T-helper 2 cell treated with Interferon-gamma antibody and Interleukin-4, amounts not matched to agents 5 μg/mL and 100 μg/mL, for 36 hours (primary cell): ENCODE measurements around the gene QPCT.

Experiments
- DNase-seq: peaks from one replicate; pipeline ENCODE4 v3.0.0; 2021; ENCODE audit warnings: low spot score
- H3K27ac Mint-ChIP-seq: one replicate; pipeline ENCODE4 v1.8.0; 2021; ENCODE audit warnings: mild to moderate bottlenecking, mixed read lengths
- H3K27me3 Mint-ChIP-seq: one replicate; pipeline ENCODE4 v1.8.0; 2021; ENCODE audit warnings: low read depth, mixed read lengths
- H3K36me3 Mint-ChIP-seq: one replicate; pipeline ENCODE4 v1.8.0; 2021; ENCODE audit warnings: low read depth, mixed read lengths
- H3K4me1 Mint-ChIP-seq: one replicate; pipeline ENCODE4 v1.8.0; 2021; ENCODE audit warnings: low read depth, mixed read lengths
- H3K4me3 Mint-ChIP-seq: one replicate; pipeline ENCODE4 v1.8.0; 2022; ENCODE audit warnings: mild to moderate bottlenecking, moderate library complexity, mixed read lengths
- H3K9me3 Mint-ChIP-seq: one replicate; pipeline ENCODE4 v1.8.0; 2021; ENCODE audit warnings: mixed read lengths

Gene QPCT

DNA sequence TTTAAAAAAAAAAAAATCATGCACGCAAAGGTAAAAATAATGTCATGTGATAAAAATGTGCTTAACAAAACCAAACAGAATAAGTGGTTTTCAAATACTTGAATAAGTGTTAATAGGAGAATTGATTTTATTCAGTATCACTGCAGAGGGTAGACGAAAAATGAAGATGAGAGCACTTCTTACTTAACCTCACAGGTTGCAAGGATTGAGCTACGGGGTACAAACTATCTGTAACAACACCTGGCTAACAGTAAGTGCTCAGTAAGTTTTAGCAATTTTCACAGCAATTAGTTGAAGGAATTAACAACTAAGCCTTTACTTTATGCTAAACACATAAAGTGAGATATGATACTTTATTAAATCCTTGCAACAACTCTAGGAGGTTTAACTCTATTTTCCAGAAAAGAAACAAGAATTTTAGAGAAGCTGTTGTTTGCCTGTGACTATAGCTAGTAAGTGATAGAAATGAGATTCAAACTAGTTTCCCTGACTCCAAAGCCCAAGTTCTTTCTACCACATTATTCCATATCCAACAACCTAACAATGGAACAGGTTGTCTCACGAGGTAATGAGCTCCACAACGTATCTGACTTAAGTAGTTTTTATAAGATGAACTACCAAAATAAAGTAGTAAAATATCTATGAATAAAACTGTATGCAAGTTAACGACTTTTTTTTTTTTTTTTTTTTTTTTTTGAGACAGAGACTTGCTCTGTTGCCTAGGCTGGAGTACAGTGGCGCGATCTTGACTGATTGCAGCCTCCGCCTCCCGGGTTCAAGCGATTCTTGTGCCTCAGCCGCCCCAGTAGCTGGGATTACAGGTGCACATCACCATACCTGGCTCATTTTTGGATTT, 24.4 kb upstream of the QPCT start:
- no peaks in the 10 kb centered on the region for H3K9me3 Mint-ChIP-seq
- no peak overlapping the region for H3K4me3 Mint-ChIP-seq
- no peak overlapping the region for H3K27ac Mint-ChIP-seq
- H3K27me3 Mint-ChIP-seq = peaks cover 22% of the 10 kb centered on the region
- peaks cover 39% of the 10 kb centered on the region for H3K4me1 Mint-ChIP-seq
- no peak for DNase-seq
- H3K36me3 Mint-ChIP-seq = peaks cover 10% of the 10 kb centered on the region

DNA sequence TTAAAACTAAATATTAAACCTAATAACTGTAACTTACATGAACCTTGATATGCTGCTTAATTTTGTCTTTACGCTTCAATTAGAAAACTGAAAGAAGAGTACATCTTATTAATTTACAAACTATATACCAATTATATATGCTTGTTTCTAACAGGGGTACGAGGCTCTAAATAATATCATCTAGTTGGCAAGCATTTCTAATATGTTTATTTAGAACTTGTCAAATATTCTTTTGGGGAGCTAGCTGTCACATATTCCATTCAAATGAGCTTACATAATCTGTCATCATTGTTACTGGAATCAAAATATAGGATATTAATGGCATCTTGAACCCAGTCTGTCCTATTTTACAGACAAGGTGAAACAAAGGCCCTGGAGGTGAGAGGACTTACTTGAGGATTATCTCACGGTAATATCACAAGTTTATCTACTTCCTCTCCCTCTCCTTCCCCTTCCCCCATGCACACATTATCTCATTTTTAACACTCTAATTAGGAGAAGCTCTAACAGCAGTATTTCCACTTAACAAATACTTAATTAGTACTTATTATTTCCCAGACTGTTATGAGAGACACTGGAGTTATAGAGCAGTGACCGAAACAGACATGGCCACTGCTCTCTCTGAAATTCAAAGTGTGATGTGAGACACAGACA, 23.3 kb upstream of the QPCT start:
- Mint-ChIP-seq H3K27ac (no peak overlapping the region), H3K27me3 (peaks cover 31% of the 10 kb centered on the region), H3K4me3 (no peak overlapping the region), H3K9me3 (no peaks in the 10 kb centered on the region), H3K4me1 (peaks cover 43% of the 10 kb centered on the region), H3K36me3 (peaks cover 10% of the 10 kb centered on the region)
- DNase-seq = no peak

DNA sequence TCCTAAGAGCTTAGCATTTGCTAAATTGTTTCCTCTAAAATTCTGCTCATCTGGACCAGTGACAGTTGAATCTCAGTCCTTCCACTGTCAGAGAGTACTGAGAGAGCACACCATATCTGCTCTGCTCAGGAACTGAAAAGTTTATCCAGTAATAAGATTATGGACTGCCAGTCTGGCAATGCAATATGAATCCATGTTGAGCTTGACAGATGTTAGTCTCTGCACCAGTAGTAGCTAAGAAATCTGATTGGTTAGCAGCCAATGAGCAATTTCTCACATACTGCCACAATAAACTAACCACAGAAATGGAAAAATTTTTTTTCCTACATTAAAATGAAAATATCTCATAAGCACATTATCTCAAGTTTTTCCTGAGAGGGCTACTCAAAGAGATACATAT, 22.1 kb upstream of the QPCT start:
- Mint-ChIP-seq H3K27ac (no peak overlapping the region), H3K9me3 (no peaks in the 10 kb centered on the region), H3K27me3 (peaks cover 43% of the 10 kb centered on the region), H3K4me3 (no peak overlapping the region), H3K4me1 (peaks cover 42% of the 10 kb centered on the region), H3K36me3 (peaks cover 10% of the 10 kb centered on the region)
- no peak for DNase-seq

DNA sequence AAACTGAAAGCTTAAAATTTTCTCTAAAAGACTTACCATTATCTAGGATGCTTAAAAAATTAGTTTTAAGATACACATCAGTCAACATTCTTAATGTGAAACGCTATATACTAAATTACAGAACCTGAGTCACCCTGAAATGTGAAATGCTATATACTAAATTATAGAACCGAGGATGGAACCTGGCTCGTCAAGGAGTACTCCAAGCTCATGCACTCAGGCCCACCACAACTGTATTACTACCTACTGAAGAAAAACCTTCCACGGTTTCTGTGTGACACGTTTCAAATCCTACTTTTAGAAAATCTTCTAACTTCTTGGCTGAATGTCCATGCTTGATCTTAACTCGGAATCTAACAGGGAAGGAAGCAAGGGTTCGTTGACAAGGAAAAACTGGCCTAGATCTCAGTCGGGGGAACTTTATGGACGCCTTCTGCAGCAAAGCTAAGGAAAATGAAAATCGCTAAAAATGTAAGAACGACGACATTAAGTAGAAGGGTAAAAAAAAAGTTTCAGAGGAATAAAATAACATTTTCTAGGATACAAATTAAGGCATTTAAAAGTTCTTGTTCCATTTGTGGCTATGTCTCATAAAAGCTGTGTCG, 21.2 kb upstream of the QPCT start:
- no peak for DNase-seq
- H3K27ac Mint-ChIP-seq = peak overlapping the region; percentile 84
- H3K9me3 Mint-ChIP-seq = no peaks in the 10 kb centered on the region
- H3K4me3 Mint-ChIP-seq = peak overlapping the region; percentile 95
- peaks cover 7% of the 10 kb centered on the region for H3K36me3 Mint-ChIP-seq
- peaks cover 34% of the 10 kb centered on the region for H3K4me1 Mint-ChIP-seq
- H3K27me3 Mint-ChIP-seq = peaks cover 51% of the 10 kb centered on the region

DNA sequence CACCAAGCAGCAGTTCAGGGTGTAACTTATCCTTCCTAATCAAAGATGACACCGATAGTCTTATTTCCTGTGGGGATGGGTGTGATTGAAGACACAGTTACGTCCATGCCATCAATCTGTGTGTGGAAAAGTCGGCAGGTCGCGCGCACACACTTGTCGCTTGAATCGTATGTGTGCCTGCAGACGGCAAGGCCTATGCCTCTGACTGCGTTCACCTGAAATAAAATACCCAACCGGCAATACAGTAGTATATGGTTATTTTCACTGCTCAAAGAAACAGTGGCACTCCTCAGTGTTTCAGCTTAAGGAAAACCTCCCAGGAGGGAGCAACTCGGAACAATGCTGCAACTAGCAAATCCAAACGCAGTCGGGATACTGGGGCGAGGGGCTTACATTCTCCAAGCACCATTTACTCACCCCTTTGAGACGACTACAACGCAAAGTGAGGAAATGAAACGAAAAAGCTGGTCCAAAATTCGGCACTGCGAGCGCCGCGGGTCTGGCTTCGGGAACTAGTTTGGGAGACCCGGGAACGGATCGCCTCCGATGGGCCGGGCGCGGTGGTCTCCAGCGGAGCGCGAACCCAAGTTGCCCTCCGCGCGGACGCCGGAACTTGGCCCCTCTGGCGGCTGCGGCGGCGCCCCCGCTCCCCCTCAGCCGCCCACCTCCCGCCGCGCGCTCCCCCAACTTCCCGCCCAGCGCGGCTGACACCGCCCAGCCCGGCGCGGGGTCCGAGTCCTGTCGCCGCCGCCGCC, 20.5 kb upstream of the QPCT start:
- peaks cover 27% of the 10 kb centered on the region for H3K4me1 Mint-ChIP-seq
- peak overlapping the region; percentile 84 for H3K27ac Mint-ChIP-seq
- peak; percentile 25 for DNase-seq
- peaks cover 53% of the 10 kb centered on the region for H3K27me3 Mint-ChIP-seq
- H3K4me3 Mint-ChIP-seq = peak overlapping the region; percentile 95
- H3K9me3 Mint-ChIP-seq = no peaks in the 10 kb centered on the region
- H3K36me3 Mint-ChIP-seq = peaks cover 7% of the 10 kb centered on the region

DNA sequence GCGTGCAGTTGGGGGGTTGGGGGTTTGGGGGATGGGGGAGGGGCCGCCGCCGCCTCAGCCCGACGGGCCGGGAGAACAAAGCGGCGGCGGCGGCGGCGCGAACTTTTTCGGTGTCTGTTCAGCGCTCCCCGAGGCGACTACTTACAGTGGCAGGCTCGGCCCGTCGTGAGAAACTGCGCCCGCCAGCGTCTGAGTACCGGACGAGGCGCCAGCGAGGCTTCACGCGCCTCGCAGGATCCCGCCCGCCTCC, 20.0 kb upstream of the QPCT start:
- peaks cover 53% of the 10 kb centered on the region for H3K27me3 Mint-ChIP-seq
- H3K36me3 Mint-ChIP-seq = peaks cover 7% of the 10 kb centered on the region
- H3K4me3 Mint-ChIP-seq = peak overlapping the region; percentile 34
- no peak overlapping the region for H3K27ac Mint-ChIP-seq
- no peaks in the 10 kb centered on the region for H3K9me3 Mint-ChIP-seq
- peaks cover 27% of the 10 kb centered on the region for H3K4me1 Mint-ChIP-seq
- DNase-seq = no peak

DNA sequence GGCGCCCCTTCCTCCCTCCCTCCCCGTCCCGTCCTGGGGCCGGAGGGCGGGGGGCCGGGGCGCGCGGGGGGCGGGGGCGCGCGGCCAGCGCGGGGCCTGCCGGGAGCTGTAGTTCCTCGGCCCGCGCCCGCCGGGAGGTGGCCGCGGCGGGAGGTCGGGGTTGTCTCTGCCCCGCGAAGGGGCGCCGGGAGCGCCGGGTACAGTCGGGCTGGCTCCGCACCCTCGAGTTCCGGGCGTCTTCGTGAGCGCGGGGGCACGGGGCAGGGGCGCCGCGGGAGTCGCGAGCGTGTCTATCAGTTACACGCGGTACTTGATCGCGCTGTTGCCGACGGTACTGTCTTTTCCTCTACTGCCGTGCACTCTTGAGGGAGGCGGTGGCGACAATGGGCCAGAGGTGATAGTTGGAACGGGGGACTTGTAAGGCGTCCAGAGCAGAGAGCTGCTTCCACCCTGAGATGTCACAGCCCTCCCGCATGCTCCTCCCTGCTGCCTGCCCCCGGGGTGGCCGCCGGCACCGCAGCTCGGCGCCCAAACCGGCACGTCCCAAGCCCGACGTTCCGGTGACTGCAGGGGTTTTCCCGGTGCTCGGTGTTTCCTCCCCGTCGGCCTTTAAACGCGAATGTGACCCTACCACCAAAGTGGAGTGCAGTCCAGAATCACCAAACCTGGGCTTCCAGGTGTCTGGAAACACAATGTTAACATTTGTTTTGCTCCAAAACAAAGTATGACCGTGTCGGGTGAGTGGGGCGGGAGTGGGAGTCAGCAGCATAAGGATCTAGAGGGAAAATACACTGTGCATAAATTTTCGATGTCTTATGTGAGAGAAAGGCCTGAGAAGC, 19.4 kb upstream of the QPCT start, which contains the start of gene PRKD3:
PRKD3 (minus strand) TSS at position 48 of the 839 bp plus-strand sequence. CDS start 8,309 bp downstream, outside the sequence.
- H3K4me3 Mint-ChIP-seq = peak within 1 kb of the TSS; percentile 95
- H3K4me1 Mint-ChIP-seq = peaks cover 26% of the 10 kb centered on the region
- H3K27ac Mint-ChIP-seq = peak within 1 kb of the TSS; percentile 84
- H3K27me3 Mint-ChIP-seq = peaks cover 53% of the 10 kb centered on the region
- peaks cover 7% of the 10 kb centered on the region for H3K36me3 Mint-ChIP-seq
- DNase-seq = peak; percentile 59
- H3K9me3 Mint-ChIP-seq = no peaks in the 10 kb centered on the region

DNA sequence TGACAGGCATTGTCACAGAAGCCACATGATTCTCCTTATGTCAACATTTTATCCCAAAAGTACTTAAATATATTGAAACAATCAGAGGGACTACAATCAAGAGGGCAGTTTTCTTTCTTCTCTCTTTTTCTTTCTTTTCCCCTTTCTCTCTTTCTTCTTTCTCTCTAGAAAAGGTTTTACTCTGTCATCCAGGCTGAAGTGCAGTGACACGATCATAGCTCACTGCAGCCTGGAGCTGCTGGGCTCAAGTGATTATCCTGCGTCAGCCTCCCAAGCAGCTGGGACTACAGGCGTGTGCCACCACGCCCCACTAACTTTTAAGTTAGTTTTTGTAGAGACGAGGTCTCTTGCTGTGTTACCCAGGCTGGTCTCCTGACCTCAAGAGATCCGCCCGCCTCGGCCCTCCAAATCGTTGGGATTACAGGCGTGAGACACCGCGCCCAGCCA, 18.8 kb upstream of the QPCT start:
- no peak for DNase-seq
- peaks cover 7% of the 10 kb centered on the region for H3K36me3 Mint-ChIP-seq
- H3K4me3 Mint-ChIP-seq = peak overlapping the region; percentile 78
- peaks cover 55% of the 10 kb centered on the region for H3K27me3 Mint-ChIP-seq
- H3K27ac Mint-ChIP-seq = no peak overlapping the region
- peaks cover 26% of the 10 kb centered on the region for H3K4me1 Mint-ChIP-seq
- no peaks in the 10 kb centered on the region for H3K9me3 Mint-ChIP-seq

DNA sequence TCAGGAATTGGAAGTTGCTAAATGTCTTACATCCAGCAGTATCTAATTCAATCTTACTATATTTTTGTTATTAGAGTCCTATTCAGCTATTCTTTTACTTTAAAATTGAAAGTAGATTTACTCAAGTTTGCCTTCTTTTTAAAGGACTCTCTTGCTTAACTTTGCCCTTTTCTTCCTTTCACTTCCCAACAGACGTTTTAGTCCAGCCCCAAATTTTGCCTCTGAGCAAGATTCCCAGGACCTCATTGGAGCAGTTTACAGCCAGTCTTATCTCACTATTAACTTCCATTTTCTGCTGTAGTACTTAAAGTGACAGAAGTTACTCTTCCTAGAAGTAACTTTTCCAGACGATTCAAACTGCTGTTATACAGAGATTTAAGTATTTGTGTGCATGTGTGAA, 18.1 kb upstream of the QPCT start:
- Mint-ChIP-seq H3K4me3 (no peak overlapping the region), H3K36me3 (peaks cover 7% of the 10 kb centered on the region), H3K4me1 (peaks cover 23% of the 10 kb centered on the region)

DNA sequence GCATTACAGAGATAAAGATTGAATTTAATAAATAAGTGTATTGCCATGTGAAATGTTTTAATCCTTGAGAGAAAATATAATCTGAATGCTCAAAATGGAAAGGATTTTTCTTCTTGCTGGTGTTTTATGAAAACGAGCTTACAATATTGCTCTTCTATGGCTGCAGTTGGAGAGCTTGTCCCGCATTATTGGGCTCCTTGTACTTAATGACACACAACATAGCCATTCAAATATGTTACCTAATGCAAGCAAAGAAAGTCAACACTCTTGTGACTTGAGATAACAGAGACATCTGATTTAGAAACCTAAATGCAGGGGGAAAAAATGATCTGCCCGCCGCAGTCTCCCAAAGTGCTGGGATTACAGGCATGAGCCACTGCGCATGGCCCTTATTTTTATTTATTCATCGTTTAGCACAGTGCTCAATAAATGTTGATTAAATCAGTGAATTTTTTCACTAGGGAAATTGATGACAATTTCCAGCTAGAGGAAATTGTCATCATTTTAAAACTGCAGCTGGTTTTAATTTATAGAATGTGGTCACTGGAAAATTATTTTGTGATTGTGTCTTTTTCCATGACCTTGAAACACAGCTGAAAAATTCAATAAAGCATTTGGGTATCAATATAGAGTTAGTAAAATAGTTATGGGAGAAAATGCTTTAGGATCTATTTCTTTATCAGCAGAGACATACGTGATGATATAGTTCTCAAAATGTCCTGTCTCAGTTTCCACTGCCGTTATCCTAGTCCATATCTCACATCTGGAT, 17.4 kb upstream of the QPCT start:
- peaks cover 59% of the 10 kb centered on the region for H3K27me3 Mint-ChIP-seq
- peaks cover 7% of the 10 kb centered on the region for H3K36me3 Mint-ChIP-seq
- H3K4me3 Mint-ChIP-seq = no peak overlapping the region
- H3K4me1 Mint-ChIP-seq = peaks cover 19% of the 10 kb centered on the region
- no peak overlapping the region for H3K27ac Mint-ChIP-seq
- DNase-seq = no peak
- H3K9me3 Mint-ChIP-seq = no peaks in the 10 kb centered on the region

More for the DNA sequence above, 18.1 kb upstream of the QPCT start:
- Mint-ChIP-seq H3K27ac (no peak overlapping the region), H3K9me3 (no peaks in the 10 kb centered on the region), H3K27me3 (peaks cover 60% of the 10 kb centered on the region)
- DNase-seq = no peak

DNA sequence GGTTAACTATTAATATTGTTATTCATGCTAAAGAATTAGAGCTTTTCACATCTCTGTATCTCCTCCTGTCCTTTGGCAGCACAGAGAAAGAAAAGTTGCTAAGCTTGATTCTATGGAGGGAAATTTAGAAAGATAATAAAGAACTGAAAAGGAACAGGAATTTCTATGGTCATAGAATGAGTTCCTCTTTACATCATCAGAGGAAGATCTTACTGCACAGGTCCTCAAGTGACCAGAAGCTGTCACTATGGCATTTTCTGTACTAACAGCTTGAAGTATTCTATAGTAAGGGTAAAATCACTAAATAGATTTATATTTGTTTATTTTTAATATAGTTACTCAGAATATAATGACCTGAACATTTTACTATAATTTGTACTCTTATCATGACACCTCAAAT, 13.7 kb upstream of the QPCT start:
- Mint-ChIP-seq H3K36me3 (no peaks in the 10 kb centered on the region), H3K27me3 (peaks cover 66% of the 10 kb centered on the region), H3K4me1 (peaks cover under 1% of the 10 kb centered on the region), H3K4me3 (no peak overlapping the region), H3K27ac (no peak overlapping the region), H3K9me3 (no peaks in the 10 kb centered on the region)
- no peak for DNase-seq

DNA sequence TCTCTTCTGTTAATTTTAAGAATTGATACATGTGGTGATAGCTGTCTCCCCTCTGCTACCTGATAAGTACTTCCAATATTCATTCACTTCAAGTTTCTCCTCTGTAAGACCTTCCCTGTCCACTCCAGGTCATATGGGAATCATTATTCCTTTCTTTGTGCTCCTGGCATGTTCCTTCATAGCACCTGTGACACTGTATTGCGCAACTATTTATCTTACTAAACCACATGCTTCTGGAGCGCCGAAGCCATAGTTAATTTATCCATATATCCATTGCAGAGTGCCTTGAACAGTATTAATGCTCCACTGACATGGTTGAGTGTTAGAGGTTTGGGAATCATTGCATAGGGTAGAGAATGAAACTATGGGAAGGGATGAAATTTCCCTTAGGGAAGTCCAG, 11.9 kb upstream of the QPCT start:
- Mint-ChIP-seq H3K4me3 (no peak overlapping the region), H3K27ac (no peak overlapping the region), H3K36me3 (no peaks in the 10 kb centered on the region), H3K9me3 (no peaks in the 10 kb centered on the region), H3K4me1 (no peaks in the 10 kb centered on the region), H3K27me3 (peaks cover 56% of the 10 kb centered on the region)
- DNase-seq = no peak
